Mesothelial cell of epicardium (in vitro differentiated cells): ENCODE results near the gene COL25A1. TPM values are rescaled to one million over a fixed set of nuclear protein-coding genes. Genes with fewer than 3 reads are reported as not detected.

Experiments used
- DNase-seq, 2 experiments: peaks; one replicate each; pipeline ENCODE4 v3.0.0; 2021; ENCODE audit warnings: low spot score in 2 of 2; ENCODE audit not compliant: unreplicated experiment in 2 of 2
- H3K27ac Mint-ChIP-seq: 2 replicates; pipeline ENCODE4 v1.8.0; 2021; ENCODE audit warnings: mixed read lengths
- H3K27me3 Mint-ChIP-seq: 2 replicates; pipeline ENCODE4 v1.8.0; 2021; ENCODE audit warnings: low read depth, mixed read lengths
- H3K36me3 Mint-ChIP-seq: 2 replicates; pipeline ENCODE4 v1.8.0; 2021; ENCODE audit warnings: mixed read lengths
- H3K4me1 Mint-ChIP-seq: 2 replicates; pipeline ENCODE4 v1.8.0; 2021; ENCODE audit warnings: mixed read lengths
- H3K4me3 Mint-ChIP-seq: 2 replicates; pipeline ENCODE4 v1.8.0; 2021; ENCODE audit warnings: mild to moderate bottlenecking, moderate library complexity, mixed read lengths
- H3K9me3 Mint-ChIP-seq: 2 replicates; pipeline ENCODE4 v1.8.0; 2021; ENCODE audit warnings: mixed read lengths
- CTCF ChIP-seq: fragments of 200-600 bp; sonication (generic); IDR thresholded peaks from one replicate; pipeline ENCODE4 v1.5.0; 2021; ENCODE audit warnings: antibody characterized with exemption; ENCODE audit not compliant: unreplicated experiment
- total RNA-seq: library from RNA; stranded (reverse); gene quantifications from 3 replicates; pipeline ENCODE4 v1.2.1, GENCODE V29; 2021

COL25A1 gene
- total RNA-seq, 1 donor from 2014 or later: 56.7 TPM

GRCh38 chr4:109163493-109163892, 139.0 kb downstream of the COL25A1 start:
- Mint-ChIP-seq H3K9me3 (no peaks in the 10 kb centered on the region), H3K4me1 (peaks cover 35% of the 10 kb centered on the region), H3K27ac (peak overlapping the region; percentile 11), H3K36me3 (no peaks in the 10 kb centered on the region), H3K27me3 (no peaks in the 10 kb centered on the region), H3K4me3 (no peak overlapping the region)
- DNase-seq: no peak
- no peak for TF ChIP-seq CTCF

- Mint-ChIP-seq H3K4me1 (peaks cover 31% of the 10 kb centered on the region), H3K9me3 (no peaks in the 10 kb centered on the region)
- no peak for DNase-seq
These were observed 139.7 kb downstream of the COL25A1 start for GRCh38 chr4:109162759-109163158.

GRCh38 chr4:109160494-109160893, 142.0 kb downstream of the COL25A1 start:
- DNase-seq: no peak
- H3K27me3 Mint-ChIP-seq: no peaks in the 10 kb centered on the region
- no peak overlapping the region for H3K4me3 Mint-ChIP-seq
- TF ChIP-seq CTCF: no peak
- no peak overlapping the region for H3K27ac Mint-ChIP-seq
- H3K36me3 Mint-ChIP-seq: no peaks in the 10 kb centered on the region
- H3K9me3 Mint-ChIP-seq: no peaks in the 10 kb centered on the region
- H3K4me1 Mint-ChIP-seq: peaks cover 41% of the 10 kb centered on the region

More at GRCh38 chr4:109162759-109163158, 139.7 kb downstream of the COL25A1 start:
- TF ChIP-seq CTCF: no peak
- H3K4me3 Mint-ChIP-seq: no peak overlapping the region
- no peak overlapping the region for H3K27ac Mint-ChIP-seq
- H3K27me3 Mint-ChIP-seq: no peaks in the 10 kb centered on the region
- H3K36me3 Mint-ChIP-seq: no peaks in the 10 kb centered on the region

- no peak for DNase-seq
- Mint-ChIP-seq H3K36me3 (no peaks in the 10 kb centered on the region), H3K27me3 (no peaks in the 10 kb centered on the region), H3K9me3 (no peaks in the 10 kb centered on the region), H3K4me1 (peaks cover 47% of the 10 kb centered on the region), H3K27ac (no peak overlapping the region), H3K4me3 (no peak overlapping the region)
- TF ChIP-seq CTCF: no peak
These were observed 144.8 kb downstream of the COL25A1 start for GRCh38 chr4:109157696-109158095.

GRCh38 chr4:109157205-109157604, 145.3 kb downstream of the COL25A1 start:
- Mint-ChIP-seq H3K27me3 (no peaks in the 10 kb centered on the region), H3K4me1 (peaks cover 47% of the 10 kb centered on the region), H3K9me3 (no peaks in the 10 kb centered on the region), H3K4me3 (no peak overlapping the region), H3K36me3 (no peaks in the 10 kb centered on the region), H3K27ac (peak overlapping the region; percentile 89)
- DNase-seq: no peak
- no peak for TF ChIP-seq CTCF

- no peak for DNase-seq
- Mint-ChIP-seq H3K27ac (peak overlapping the region; percentile 89), H3K4me1 (peaks cover 52% of the 10 kb centered on the region), H3K9me3 (no peaks in the 10 kb centered on the region), H3K4me3 (peak overlapping the region; percentile 1), H3K36me3 (no peaks in the 10 kb centered on the region), H3K27me3 (no peaks in the 10 kb centered on the region)
- TF ChIP-seq CTCF: no peak
These were observed 146.1 kb downstream of the COL25A1 start for GRCh38 chr4:109156356-109156755.
